ENCODE measurements around the gene ADPRS.

Gene ADPRS

GRCh38 chr1:36097693-36098585, 9.2 kb downstream of the ADPRS start:
- TF ChIP-seq CTCF (IDR thresholded peaks at IDR 0.05; ENCODE audit: low read depth, low read length): no peak
- DNase-seq: no peak
- Histone ChIP-seq H3K9me3 (ENCODE audit: severe bottlenecking) (no peaks in the 10 kb centered on the region), H3K36me3 (peaks cover 20% of the 10 kb centered on the region), H3K4me3 (ENCODE audit: low read depth, low read length) (no peak overlapping the region), H3K27me3 (ENCODE audit: insufficient read depth, low read depth, severe bottlenecking) (no peaks in the 10 kb centered on the region), H3K27ac (no peak overlapping the region)

- H3K4me3 ChIP-seq (ENCODE audit: low read depth, low read length): no peak overlapping the region
- H3K27me3 ChIP-seq (ENCODE audit: insufficient read depth, low read depth, severe bottlenecking): no peaks in the 10 kb centered on the region
- no peak for TF ChIP-seq CTCF (IDR thresholded peaks at IDR 0.05; ENCODE audit: low read depth, low read length)
- H3K9me3 ChIP-seq (ENCODE audit: severe bottlenecking): no peaks in the 10 kb centered on the region
- no peak for DNase-seq
- peak overlapping the region; percentile 24; the same call in 1 of the 2 replicates for H3K27ac ChIP-seq
- H3K36me3 ChIP-seq: peaks cover 12% of the 10 kb centered on the region
Measured at GRCh38 chr1:36098650-36099365, 10.1 kb downstream of the ADPRS start.

GRCh38 chr1:36099681-36100341, 11.1 kb downstream of the ADPRS start:
- TF ChIP-seq CTCF (IDR thresholded peaks at IDR 0.05; ENCODE audit: low read depth, low read length): peak; percentile 91
- no peaks in the 10 kb centered on the region for H3K9me3 ChIP-seq (ENCODE audit: severe bottlenecking)
- H3K4me3 ChIP-seq (ENCODE audit: low read depth, low read length): no peak overlapping the region
- H3K27ac ChIP-seq: no peak overlapping the region
- H3K27me3 ChIP-seq (ENCODE audit: insufficient read depth, low read depth, severe bottlenecking): no peaks in the 10 kb centered on the region
- DNase-seq: peak; percentile 81
- peaks cover 2% of the 10 kb centered on the region for H3K36me3 ChIP-seq

- H3K9me3 ChIP-seq (ENCODE audit: severe bottlenecking): no peaks in the 10 kb centered on the region
- no peak overlapping the region for H3K27ac ChIP-seq
- DNase-seq: no peak
- no peaks in the 10 kb centered on the region for H3K36me3 ChIP-seq
- no peaks in the 10 kb centered on the region for H3K27me3 ChIP-seq (ENCODE audit: insufficient read depth, low read depth, severe bottlenecking)
- no peak overlapping the region for H3K4me3 ChIP-seq (ENCODE audit: low read depth, low read length)
- no peak for TF ChIP-seq CTCF (IDR thresholded peaks at IDR 0.05; ENCODE audit: low read depth, low read length)
Measured at GRCh38 chr1:36100376-36100775, 11.7 kb downstream of the ADPRS start.

- no peak for DNase-seq
- Histone ChIP-seq H3K4me3 (ENCODE audit: low read depth, low read length) (no peak overlapping the region), H3K36me3 (no peaks in the 10 kb centered on the region), H3K27ac (no peak overlapping the region), H3K9me3 (ENCODE audit: severe bottlenecking) (no peaks in the 10 kb centered on the region), H3K27me3 (ENCODE audit: insufficient read depth, low read depth, severe bottlenecking) (no peaks in the 10 kb centered on the region)
- TF ChIP-seq CTCF (IDR thresholded peaks at IDR 0.05; ENCODE audit: low read depth, low read length): no peak
Measured at GRCh38 chr1:36101546-36101945, 12.9 kb downstream of the ADPRS start.
